Small intestine (tissue), 16 donors: ENCODE measurements around the gene SHFL. TPM values are rescaled to one million over a fixed set of nuclear protein-coding genes. Genes with fewer than 3 reads are reported as not detected.

Source experiments
- DNase-seq, 2 donors: peaks; one replicate each; pipeline versions ENCODE4 v3.0.0 to v3.0.0-alpha.2; 2013
- FAIRE-seq: peaks from 2 replicates; lab custom pipeline; 2012; peaks lifted over from hg19 to GRCh38; lab: Jason Lieb, UNC
- H3K27ac ChIP-seq, 3 donors: one replicate each; pipeline ENCODE4 v1.5.1; 2013; ENCODE audit warnings: low read length in 2 of 3, mild to moderate bottlenecking in 2 of 3, control low read depth in 1 of 3, inconsistent platforms in 1 of 3, low read depth in 1 of 3, moderate library complexity in 1 of 3
- H3K27me3 ChIP-seq, 3 donors: one replicate each; pipeline ENCODE4 v1.6.1; 2013; ENCODE audit warnings: low read length in 3 of 3, inconsistent platforms in 1 of 3; ENCODE audit not compliant: control insufficient read depth in 3 of 3, insufficient read depth in 3 of 3
- H3K36me3 ChIP-seq, 3 donors: one replicate each; pipeline ENCODE4 v1.6.1; 2013; ENCODE audit warnings: low read length in 3 of 3, inconsistent platforms in 1 of 3, low read depth in 1 of 3, mild to moderate bottlenecking in 1 of 3, moderate library complexity in 1 of 3; ENCODE audit not compliant: control insufficient read depth in 3 of 3, insufficient read depth in 2 of 3
- H3K4me1 ChIP-seq, 3 donors: one replicate each; pipeline ENCODE4 v1.6.1; 2013; ENCODE audit warnings: low read length in 2 of 3, inconsistent platforms in 1 of 3, low read depth in 1 of 3, mild to moderate bottlenecking in 1 of 3, moderate library complexity in 1 of 3; ENCODE audit not compliant: control insufficient read depth in 3 of 3, insufficient read depth in 2 of 3
- H3K4me3 ChIP-seq, 3 donors: one replicate each; pipeline ENCODE4 v1.5.1; 2013; ENCODE audit warnings: low read length in 3 of 3, control low read depth in 1 of 3, inconsistent platforms in 1 of 3, low read depth in 1 of 3, mild to moderate bottlenecking in 1 of 3, moderate library complexity in 1 of 3
- H3K9me3 ChIP-seq, 2 donors: one replicate each; pipeline ENCODE4 v1.6.1; 2013; ENCODE audit warnings: low read depth in 1 of 2, low read length in 1 of 2; ENCODE audit not compliant: control insufficient read depth in 2 of 2, insufficient read depth in 1 of 2
- WGBS, 3 donors: extraction: QIAGEN DNeasy Blood & Tissue Kit; methylation state at CpG; one replicate each; pipeline ENCODE4 v1.1.7; 2013; 5-methylcytosine and 5-hydroxymethylcytosine counted together
- long read RNA-seq, 10 donors: transcript quantifications; one replicate each; lab custom pipeline, GENCODE V29; 2026
- polyA plus RNA-seq, 4 donors: library from polyadenylated mRNA; stranded (reverse) in 3 of 4; unstranded in 1 of 4; fragments of 200-250 nt in 3 of 4; fragments of 120-200 nt in 1 of 4; gene quantifications; one replicate each; pipeline versions ENCODE4 v1.2.1 to v1.2.3, GENCODE V29; 2013
- donor health status: healthy with polysubstance abuse.
- donor health status: control.
- donor health status: control.
- donor health status: Bipolar disorder and iron deficiency.
- donor health status: healthy.

The SHFL gene
- polyA plus RNA-seq: 10 to 100 TPM; 32.5 to 60.8 (median 37.0) TPM
- long read RNA-seq, donor 1: 0 reads
- long read RNA-seq, donor 2, transcript C19orf66-204 (1 exons, 1,655 nt): major isoform, 13 of 17 reads
- long read RNA-seq, donor 2, partial matches to known transcripts: 0 of 17 reads
- long read RNA-seq, donor 2, other reads (novel, unspliced or antisense): 0 of 17 reads
- long read RNA-seq, donor 3, transcript C19orf66-204 (1 exons, 1,655 nt): major isoform, 32 of 43 reads
- long read RNA-seq, donor 3, transcript C19orf66-201 (8 exons, 2,117 nt): minor isoform, 8 of 43 reads
- long read RNA-seq, donor 3, partial matches to known transcripts: 0 of 43 reads
- long read RNA-seq, donor 3, other reads (novel, unspliced or antisense): 0 of 43 reads
- long read RNA-seq, donor 4: 0 reads
- long read RNA-seq, donor 5, transcript C19orf66-204 (1 exons, 1,655 nt): major isoform, 24 of 26 reads
- long read RNA-seq, donor 5, partial matches to known transcripts: 0 of 26 reads
- long read RNA-seq, donor 5, other reads (novel, unspliced or antisense): 0 of 26 reads
- long read RNA-seq, donor 6, transcript C19orf66-204 (1 exons, 1,655 nt): major isoform, 9 of 15 reads
- long read RNA-seq, donor 6, partial matches to known transcripts: 0 of 15 reads
- long read RNA-seq, donor 6, other reads (novel, unspliced or antisense): 0 of 15 reads
- long read RNA-seq, donor 7, transcript C19orf66-201 (8 exons, 2,117 nt): minor isoform, 5 of 21 reads
- long read RNA-seq, donor 7, transcript C19orf66-204 (1 exons, 1,655 nt): major isoform, 15 of 21 reads
- long read RNA-seq, donor 7, partial matches to known transcripts: 0 of 21 reads
- long read RNA-seq, donor 7, other reads (novel, unspliced or antisense): 0 of 21 reads
- long read RNA-seq, donor 8, partial matches to known transcripts: 0 of 4 reads
- long read RNA-seq, donor 8, other reads (novel, unspliced or antisense): 0 of 4 reads
- long read RNA-seq, donor 9, transcript C19orf66-204 (1 exons, 1,655 nt): major isoform, 8 of 11 reads
- long read RNA-seq, donor 9, partial matches to known transcripts: 0 of 11 reads
- long read RNA-seq, donor 9, other reads (novel, unspliced or antisense): 0 of 11 reads
- long read RNA-seq, donor 10, transcript C19orf66-201 (8 exons, 2,117 nt): minor isoform, 6 of 30 reads
- long read RNA-seq, donor 10, transcript C19orf66-204 (1 exons, 1,655 nt): major isoform, 18 of 30 reads
- long read RNA-seq, donor 10, partial matches to known transcripts: 0 of 30 reads
- long read RNA-seq, donor 10, other reads (novel, unspliced or antisense): 0 of 30 reads

DNA sequence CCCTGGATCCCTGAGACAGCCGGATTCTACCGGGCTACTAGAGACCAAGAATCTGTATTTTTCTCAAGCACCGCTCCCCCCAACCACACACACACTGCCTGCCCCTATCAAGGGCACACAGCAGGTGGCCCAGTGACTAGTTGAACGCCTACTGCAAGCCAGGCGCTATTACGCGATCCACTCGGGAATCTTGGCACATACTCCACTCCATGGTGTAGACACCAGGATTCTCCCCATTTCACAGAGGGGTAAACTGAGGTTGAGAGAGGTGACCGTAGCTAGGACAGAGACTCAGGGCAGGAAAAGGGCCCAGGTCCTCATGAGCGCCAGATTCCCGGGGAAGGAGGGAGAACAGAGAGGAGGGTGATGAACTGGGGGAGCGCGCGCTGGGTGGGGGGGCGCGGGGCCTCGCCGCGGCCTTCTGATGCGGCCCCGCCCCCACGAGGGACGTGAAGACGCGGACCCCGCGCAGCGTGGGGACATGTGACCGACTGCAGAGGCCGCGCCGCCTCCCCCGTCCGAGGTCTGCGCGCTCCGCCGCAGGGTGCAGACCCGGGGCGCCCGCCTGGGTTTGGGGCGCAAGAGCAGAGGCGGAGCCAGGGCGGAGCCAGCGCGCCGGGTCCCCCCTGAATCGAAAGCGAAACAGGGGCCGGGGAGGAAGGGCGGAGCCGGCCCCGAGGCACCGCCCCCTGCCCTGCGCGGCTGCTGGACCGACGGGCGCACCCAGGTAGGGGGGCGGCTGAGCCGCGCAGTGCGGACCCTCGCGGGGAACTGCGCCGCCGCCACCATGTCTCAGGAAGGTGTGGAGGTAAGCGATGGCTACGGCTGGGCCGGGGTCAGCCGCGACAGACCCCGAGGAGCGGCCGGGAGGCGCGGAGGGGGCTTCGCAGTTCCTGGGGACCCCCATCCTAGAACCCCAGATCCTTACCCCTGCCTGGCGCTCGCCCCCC lies at the start of gene SHFL:
Gene SHFL (plus strand): TSS at position 677 of the 950 bp plus-strand sequence. CDS start 111 bp downstream, at position 788.
- H3K27ac ChIP-seq: peak within 1 kb of the TSS; percentile 89 to 94 (median 92)
- DNase-seq: peak; percentile 88 to 93
- no peaks in the 10 kb centered on the region for H3K27me3 ChIP-seq
- 3 to 4% (median 4%) methylated on average over 70 to 81 of the region's 81 CpGs for WGBS, 3 donors
- H3K36me3 ChIP-seq: peaks cover 0 to 21% (median 0%) of the 10 kb centered on the region in 3 donors
- no peak for FAIRE-seq
- peak within 1 kb of the TSS; percentile 89 to 99 (median 94) for H3K4me3 ChIP-seq
- H3K9me3 ChIP-seq: peaks cover 0 to 13% of the 10 kb centered on the region in 2 donors
- H3K4me1 ChIP-seq: peaks cover 0 to 6% (median 4%) of the 10 kb centered on the region in 3 donors

DNA sequence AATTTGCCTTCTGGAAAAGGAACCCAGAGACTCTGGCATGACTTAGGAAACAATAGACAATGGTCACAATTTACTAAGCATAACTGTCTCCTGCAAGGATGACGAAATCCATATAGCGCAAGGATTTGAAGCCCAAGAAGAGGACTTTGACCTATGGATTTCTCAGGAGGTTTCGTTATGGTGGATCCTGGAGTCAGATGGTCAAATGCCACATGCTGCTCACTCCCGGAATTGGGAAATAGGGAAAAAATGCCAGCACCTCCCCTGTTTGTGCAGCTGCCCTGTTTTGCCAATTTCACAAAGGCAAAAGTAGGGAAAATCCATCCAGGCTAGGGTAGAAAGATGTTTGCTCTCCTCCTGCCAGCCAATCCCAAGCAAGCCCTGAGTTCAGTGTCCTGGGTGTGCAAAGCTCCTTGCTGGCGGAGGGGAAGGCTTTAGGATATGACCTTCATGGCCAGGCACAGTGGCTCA lies 49.5 kb upstream of the SHFL start:
- peaks cover 0 to 19% of the 10 kb centered on the region in 2 donors for H3K9me3 ChIP-seq
- FAIRE-seq (no peak), DNase-seq (peak; percentile 62 to 81)
- H3K27me3 ChIP-seq: peaks cover 0 to 9% (median 7%) of the 10 kb centered on the region in 3 donors
- WGBS, 3 donors: 33 to 55% (median 34%) methylated on average over 5 of the region's 5 CpGs
- no peak overlapping the region for H3K27ac ChIP-seq
- no peak overlapping the region for H3K4me3 ChIP-seq
- H3K4me1 ChIP-seq: peaks cover 0 to 5% (median 0%) of the 10 kb centered on the region in 3 donors
- H3K36me3 ChIP-seq: no peaks in the 10 kb centered on the region

GRCh38 chr19:10037367-10037766 lies 48.8 kb upstream of the SHFL start:
- H3K4me1 ChIP-seq: peaks cover 0 to 5% (median 0%) of the 10 kb centered on the region in 3 donors
- FAIRE-seq (no peak), DNase-seq (peak in 1 of 2 donors; percentile 34)
- H3K27ac ChIP-seq: no peak overlapping the region
- peaks cover 0 to 7% (median 6%) of the 10 kb centered on the region in 3 donors for H3K27me3 ChIP-seq
- H3K4me3 ChIP-seq: no peak overlapping the region
- 54 to 57% (median 55%) methylated on average over 4 of the region's 4 CpGs for WGBS, 3 donors
- no peaks in the 10 kb centered on the region for H3K36me3 ChIP-seq
- peaks cover 0 to 27% of the 10 kb centered on the region in 2 donors for H3K9me3 ChIP-seq

GRCh38 chr19:10037809-10038208 lies 48.3 kb upstream of the SHFL start:
- FAIRE-seq (no peak), DNase-seq (peak in 1 of 2 donors; percentile 45)
- no peak overlapping the region for H3K4me3 ChIP-seq
- H3K27me3 ChIP-seq: peaks cover 0 to 7% (median 5%) of the 10 kb centered on the region in 3 donors
- H3K36me3 ChIP-seq: no peaks in the 10 kb centered on the region
- H3K9me3 ChIP-seq: peaks cover 0 to 31% of the 10 kb centered on the region in 2 donors
- H3K27ac ChIP-seq: no peak overlapping the region
- peaks cover 0 to 5% (median 0%) of the 10 kb centered on the region in 3 donors for H3K4me1 ChIP-seq
- 53 to 58% (median 56%) methylated on average over 5 of the region's 5 CpGs for WGBS, 3 donors

- Histone ChIP-seq H3K27ac (no peak overlapping the region), H3K4me3 (no peak overlapping the region), H3K9me3 (peaks cover 0 to 64% of the 10 kb centered on the region in 2 donors), H3K36me3 (no peaks in the 10 kb centered on the region), H3K4me1 (no peaks in the 10 kb centered on the region), H3K27me3 (peaks cover 0 to 7% (median 0%) of the 10 kb centered on the region in 3 donors)
- peak in 1 of 2 donors; percentile 50 for DNase-seq
- 72 to 74% (median 73%) methylated on average over 4 of the region's 4 CpGs for WGBS, 3 donors
- FAIRE-seq: no peak
Observed at GRCh38 chr19:10043286-10043927, 42.7 kb upstream of the SHFL start.

- DNase-seq (no peak), FAIRE-seq (no peak)
- Histone ChIP-seq H3K4me3 (no peak overlapping the region), H3K9me3 (peaks cover 0 to 63% of the 10 kb centered on the region in 2 donors), H3K27ac (no peak overlapping the region), H3K4me1 (no peaks in the 10 kb centered on the region), H3K36me3 (no peaks in the 10 kb centered on the region), H3K27me3 (peaks cover 0 to 5% (median 0%) of the 10 kb centered on the region in 3 donors)
- 59 to 88% (median 86%) methylated on average over 1 of the region's 1 CpG for WGBS, 3 donors
Observed at GRCh38 chr19:10044390-10044789, 41.7 kb upstream of the SHFL start.

DNA sequence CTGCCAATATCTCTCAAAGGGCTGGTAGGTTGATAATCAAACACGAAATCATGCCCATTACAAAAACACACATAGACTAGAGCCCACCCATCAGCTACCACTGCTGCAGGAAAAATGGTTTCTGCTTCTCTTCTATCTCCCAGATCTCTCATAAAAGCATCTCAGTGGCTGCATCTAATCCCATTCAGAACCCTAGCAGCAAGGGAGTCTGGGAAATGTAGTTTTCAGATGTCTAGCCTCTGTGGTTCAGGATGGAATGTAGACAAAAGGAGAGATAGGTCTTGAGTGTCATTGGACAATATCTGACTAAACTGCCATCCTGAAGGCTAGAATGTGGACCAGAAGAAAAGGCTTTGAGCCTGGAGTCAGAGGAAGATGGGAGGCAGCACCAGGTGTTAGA lies 40.7 kb upstream of the SHFL start:
- no peak overlapping the region for H3K4me3 ChIP-seq
- H3K36me3 ChIP-seq: no peaks in the 10 kb centered on the region
- peaks cover 0 to 61% of the 10 kb centered on the region in 2 donors for H3K9me3 ChIP-seq
- H3K27ac ChIP-seq: no peak overlapping the region
- no peak for DNase-seq
- FAIRE-seq: no peak
- no peaks in the 10 kb centered on the region for H3K4me1 ChIP-seq
- WGBS, 3 donors: 26 to 50% (median 49%) methylated on average over 1 of the region's 1 CpG
- H3K27me3 ChIP-seq: peaks cover 0 to 5% (median 0%) of the 10 kb centered on the region in 3 donors
